ENCODE results near the gene IL1RAPL1.

Gene IL1RAPL1

GRCh38 chrX:29941287-29941686 is 1354.0 kb downstream of the IL1RAPL1 start:
- no peak for DNase-seq (ENCODE audit: low read depth)
- no peak overlapping the region for H3K4me3 ChIP-seq (ENCODE audit: low read depth, low read length)
- TF ChIP-seq POLR2A (IDR thresholded peaks at IDR 0.05; ENCODE audit: extremely low read depth, insufficient read length) = no peak
- no peak for TF ChIP-seq MYC (IDR thresholded peaks at IDR 0.05; ENCODE audit: low read depth, low read length)
- no peak for TF ChIP-seq MAX (IDR thresholded peaks at IDR 0.05; ENCODE audit: low read depth, low read length)
- no peak for TF ChIP-seq CTCF (IDR thresholded peaks at IDR 0.05; ENCODE audit: low read depth, low read length)

- H3K4me3 ChIP-seq (ENCODE audit: low read depth, low read length) = no peak overlapping the region
- TF ChIP-seq MYC (IDR thresholded peaks at IDR 0.05; ENCODE audit: low read depth, low read length) (no peak), POLR2A (IDR thresholded peaks at IDR 0.05; ENCODE audit: extremely low read depth, insufficient read length) (no peak), CTCF (IDR thresholded peaks at IDR 0.05; ENCODE audit: low read depth, low read length) (no peak), MAX (IDR thresholded peaks at IDR 0.05; ENCODE audit: low read depth, low read length) (no peak)
- no peak for DNase-seq (ENCODE audit: low read depth)
These were observed 1360.0 kb downstream of the IL1RAPL1 start for GRCh38 chrX:29947225-29947624.

DNA sequence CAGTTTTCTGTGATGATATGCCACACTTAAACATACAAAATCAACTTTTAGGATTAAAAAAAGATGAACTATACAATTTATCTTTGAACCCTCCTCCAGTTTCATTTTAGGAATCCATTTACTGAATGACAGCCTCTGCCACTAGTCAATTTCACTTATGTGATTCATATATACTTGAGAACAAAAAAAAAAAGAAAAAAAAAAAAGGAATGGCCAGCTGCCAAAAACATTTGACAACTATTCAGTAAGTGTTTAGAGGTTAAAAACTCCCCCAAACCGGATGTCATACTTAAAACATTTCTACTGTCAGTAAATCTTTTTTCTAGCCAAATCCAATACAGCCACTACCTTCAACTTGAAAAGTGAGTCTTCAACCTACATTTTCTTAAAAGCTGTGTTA is 1361.4 kb downstream of the IL1RAPL1 start:
- TF ChIP-seq POLR2A (IDR thresholded peaks at IDR 0.05; ENCODE audit: extremely low read depth, insufficient read length) = no peak
- no peak for TF ChIP-seq CTCF (IDR thresholded peaks at IDR 0.05; ENCODE audit: low read depth, low read length)
- TF ChIP-seq MYC (IDR thresholded peaks at IDR 0.05; ENCODE audit: low read depth, low read length) = no peak
- TF ChIP-seq MAX (IDR thresholded peaks at IDR 0.05; ENCODE audit: low read depth, low read length) = no peak
- no peak for DNase-seq (ENCODE audit: low read depth)
- H3K4me3 ChIP-seq (ENCODE audit: low read depth, low read length) = no peak overlapping the region

DNA sequence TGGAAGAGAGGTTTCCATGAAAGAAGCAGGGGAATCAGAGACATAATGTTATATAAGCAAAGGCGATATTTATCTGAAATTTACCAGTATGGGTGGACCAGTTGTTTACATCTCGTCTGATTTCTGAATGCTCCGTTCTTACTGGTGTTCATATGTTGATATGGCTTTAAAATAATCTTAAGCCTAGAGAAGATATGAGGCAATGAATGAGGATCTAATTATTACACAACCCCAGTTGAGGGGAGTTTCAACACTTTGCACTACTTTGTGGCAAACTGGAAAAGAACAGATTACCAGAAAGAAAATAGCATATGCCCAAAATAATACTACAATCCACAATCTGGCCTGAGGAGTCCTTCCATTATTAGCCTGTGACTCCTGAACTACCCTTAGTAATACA is 1364.8 kb downstream of the IL1RAPL1 start:
- no peak for TF ChIP-seq MYC (IDR thresholded peaks at IDR 0.05; ENCODE audit: low read depth, low read length)
- TF ChIP-seq POLR2A (IDR thresholded peaks at IDR 0.05; ENCODE audit: extremely low read depth, insufficient read length) = no peak
- no peak for TF ChIP-seq MAX (IDR thresholded peaks at IDR 0.05; ENCODE audit: low read depth, low read length)
- no peak for TF ChIP-seq CTCF (IDR thresholded peaks at IDR 0.05; ENCODE audit: low read depth, low read length)
- no peak overlapping the region for H3K4me3 ChIP-seq (ENCODE audit: low read depth, low read length)
- DNase-seq (ENCODE audit: low read depth) = peak; percentile 3

GRCh38 chrX:29962061-29962460 is 1374.8 kb downstream of the IL1RAPL1 start:
- DNase-seq (ENCODE audit: low read depth) = no peak
- H3K4me3 ChIP-seq (ENCODE audit: low read depth, low read length) = no peak overlapping the region
- TF ChIP-seq MAX (IDR thresholded peaks at IDR 0.05; ENCODE audit: low read depth, low read length) = no peak

DNA sequence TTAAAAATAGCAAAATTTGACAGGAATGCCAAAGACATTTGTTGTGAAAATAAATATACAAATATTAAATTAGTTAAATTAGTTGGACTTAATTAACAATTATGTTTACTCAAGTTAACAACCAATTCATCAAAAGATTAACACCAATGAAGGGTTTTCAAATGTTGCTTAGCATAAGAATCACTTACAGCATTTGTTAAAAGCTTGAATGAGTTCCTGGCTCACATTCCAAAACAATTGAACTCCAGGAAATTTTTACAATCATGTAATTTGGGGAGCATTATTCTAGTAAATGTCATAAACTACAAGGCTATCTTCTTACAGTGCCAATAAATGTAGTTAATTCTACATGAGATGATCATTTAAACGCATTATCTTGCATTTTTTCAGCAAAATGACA is 1378.4 kb downstream of the IL1RAPL1 start:
- TF ChIP-seq MAX (IDR thresholded peaks at IDR 0.05; ENCODE audit: low read depth, low read length) = no peak
- TF ChIP-seq MYC (IDR thresholded peaks at IDR 0.05; ENCODE audit: low read depth, low read length) = no peak
- TF ChIP-seq CTCF (IDR thresholded peaks at IDR 0.05; ENCODE audit: low read depth, low read length) = no peak
- TF ChIP-seq POLR2A (IDR thresholded peaks at IDR 0.05; ENCODE audit: extremely low read depth, insufficient read length) = no peak
- DNase-seq (ENCODE audit: low read depth) = no peak
- H3K4me3 ChIP-seq (ENCODE audit: low read depth, low read length) = no peak overlapping the region

Measured in NB4 (cell line).